MG63 (cell line): ENCODE results near the gene SHISA7. TPM values are rescaled to one million over a fixed set of nuclear protein-coding genes. Genes with fewer than 3 reads are reported as not detected.
A peak's percentile ranks its signal among the peaks of the same experiment; 100 is the strongest.
"Not testable (repeated sequence)": the region's sequence is repeated elsewhere in the genome, so short reads cannot be mapped to it uniquely, and the experiment has no call there.

Experiments used
- DNase-seq: peaks from one replicate; pipeline ENCODE4 v3.0.0-alpha.2; 2020
- H3K27me3 ChIP-seq: fragments of 250-450 bp; sonication (Bioruptor Pico); 2 replicates; pipeline ENCODE4 v1.5.1; 2020; ENCODE audit warnings: mild to moderate bottlenecking, moderate library complexity
- H3K36me3 ChIP-seq: fragments of 250-450 bp; sonication (Bioruptor Pico); 2 replicates; pipeline ENCODE4 v1.5.1; 2020; ENCODE audit warnings: mild to moderate bottlenecking, moderate library complexity
- H3K4me3 ChIP-seq: fragments of 250-450 bp; sonication (Bioruptor Pico); 2 replicates; pipeline ENCODE4 v1.5.1; 2020; ENCODE audit warnings: mild to moderate bottlenecking, moderate library complexity
- H3K9me3 ChIP-seq: fragments of 250-450 bp; sonication (Bioruptor Pico); 2 replicates; pipeline ENCODE4 v1.5.1; 2020; ENCODE audit warnings: mild to moderate bottlenecking, moderate library complexity
- total RNA-seq: library from RNA; depleted of rRNA; stranded (reverse); fragments of >200 nt; shearing (Covaris generic); gene quantifications from 2 replicates; pipeline ENCODE4 v1.2.3, GENCODE V29; 2014; ENCODE audit warnings: low replicate concordance

SHISA7 gene
- total RNA-seq, 1 experiment from 2014 or later, result not detected

- Histone ChIP-seq H3K9me3 (no peaks in the 10 kb centered on the region), H3K36me3 (no peaks in the 10 kb centered on the region), H3K4me3 (no peak overlapping the region), H3K27me3 (peaks cover 5% of the 10 kb centered on the region; the same call in 1 of the 2 replicates)
- DNase-seq, result no peak
Observed at GRCh38 chr19:55419624-55420236, 23.4 kb downstream of the SHISA7 start.

DNA sequence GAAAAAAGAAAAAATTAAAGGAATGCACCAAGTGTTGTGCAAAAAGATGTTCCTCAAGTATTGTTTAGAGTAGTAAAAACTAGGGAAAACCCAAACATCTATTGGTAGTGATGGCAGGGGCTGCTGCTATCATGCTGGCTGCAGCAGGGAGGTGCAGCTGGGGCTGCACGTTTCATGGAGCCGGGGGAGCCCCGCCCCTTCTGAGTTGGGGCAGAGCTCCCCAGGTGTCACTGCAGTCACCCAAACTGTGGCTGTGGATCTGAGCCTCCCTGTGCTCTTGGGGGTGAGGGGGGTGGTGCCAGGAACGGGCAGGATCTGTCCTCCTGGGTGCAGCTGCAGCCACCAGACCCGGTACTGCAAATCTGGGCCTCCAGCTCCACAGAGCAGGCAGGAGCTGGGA, 24.0 kb downstream of the SHISA7 start:
- no peaks in the 10 kb centered on the region for H3K36me3 ChIP-seq
- H3K4me3 ChIP-seq, result no peak overlapping the region
- DNase-seq, result no peak
- H3K27me3 ChIP-seq, result peaks cover 2% of the 10 kb centered on the region; the same call in 1 of the 2 replicates
- no peaks in the 10 kb centered on the region for H3K9me3 ChIP-seq

DNA sequence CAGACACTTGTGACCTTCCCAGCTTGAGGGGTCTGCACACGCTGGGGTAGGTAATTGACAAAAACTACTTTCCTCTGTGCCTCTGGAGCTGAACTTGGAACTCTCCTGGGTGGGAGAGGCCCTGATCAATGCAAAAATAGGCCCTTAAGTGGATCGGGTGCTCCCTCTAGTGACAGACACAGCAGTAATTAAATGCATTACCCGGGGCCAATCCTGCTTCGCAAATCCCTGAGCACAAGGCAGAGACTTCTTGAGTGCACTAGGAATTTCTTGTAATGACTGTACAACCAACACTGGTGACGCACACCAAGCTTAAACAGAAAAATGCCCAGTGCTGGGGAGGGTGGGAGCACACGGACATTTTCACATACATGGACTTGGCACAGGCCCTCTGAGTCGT, 24.9 kb downstream of the SHISA7 start:
- no peaks in the 10 kb centered on the region for H3K27me3 ChIP-seq
- no peak overlapping the region for H3K4me3 ChIP-seq
- DNase-seq, result peak; percentile 72
- no peaks in the 10 kb centered on the region for H3K36me3 ChIP-seq
- H3K9me3 ChIP-seq, result no peaks in the 10 kb centered on the region

GRCh38 chr19:55410168-55410567, 32.9 kb downstream of the SHISA7 start:
- Histone ChIP-seq H3K36me3 (peaks cover 20% of the 10 kb centered on the region), H3K27me3 (no peaks in the 10 kb centered on the region), H3K9me3 (no peaks in the 10 kb centered on the region), H3K4me3 (no peak overlapping the region)
- DNase-seq, result no peak

DNA sequence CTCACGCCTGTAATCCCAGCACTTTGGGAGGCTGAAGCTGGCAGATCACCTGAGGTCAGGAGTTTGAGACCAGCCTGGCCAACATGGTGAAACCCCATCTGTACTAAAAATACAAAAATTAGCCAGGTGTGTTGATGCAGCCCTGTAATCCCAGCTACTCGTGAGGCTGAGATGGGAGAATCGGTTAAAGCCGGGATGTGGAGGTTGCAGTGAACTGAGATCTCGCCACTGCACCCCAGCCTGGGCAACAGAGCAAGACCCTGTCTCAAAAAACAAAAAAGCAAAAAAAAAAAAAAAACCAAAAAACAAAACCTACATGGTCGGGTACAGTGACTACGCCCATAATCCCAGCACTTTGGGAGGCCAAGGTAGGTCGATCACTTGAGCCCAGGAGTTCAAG, 33.9 kb downstream of the SHISA7 start:
- not testable (repeated sequence) for H3K9me3 ChIP-seq, DNase-seq, H3K4me3 ChIP-seq, H3K27me3 ChIP-seq
- peaks cover 30% of the 10 kb centered on the region for H3K36me3 ChIP-seq

DNA sequence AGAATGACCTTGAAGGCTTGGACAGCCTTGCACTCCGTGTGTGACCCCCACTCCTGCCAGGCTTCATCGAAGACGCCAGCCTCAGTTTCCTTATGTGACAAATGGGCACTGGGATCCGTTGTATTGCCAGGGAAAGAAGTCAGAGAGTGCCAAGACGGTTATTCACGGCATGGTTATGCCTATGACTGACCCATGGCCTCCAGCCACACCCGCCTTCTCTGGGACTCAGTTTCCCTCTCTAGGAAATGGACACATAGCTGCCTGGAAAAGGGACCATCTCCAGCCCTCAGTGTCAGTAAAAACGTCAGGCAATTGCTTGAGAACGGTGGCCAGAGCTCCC, 34.6 kb downstream of the SHISA7 start:
- no peaks in the 10 kb centered on the region for H3K27me3 ChIP-seq
- H3K36me3 ChIP-seq, result peaks cover 37% of the 10 kb centered on the region
- H3K4me3 ChIP-seq, result peak overlapping the region; percentile 32
- no peaks in the 10 kb centered on the region for H3K9me3 ChIP-seq
- DNase-seq, result no peak

DNA sequence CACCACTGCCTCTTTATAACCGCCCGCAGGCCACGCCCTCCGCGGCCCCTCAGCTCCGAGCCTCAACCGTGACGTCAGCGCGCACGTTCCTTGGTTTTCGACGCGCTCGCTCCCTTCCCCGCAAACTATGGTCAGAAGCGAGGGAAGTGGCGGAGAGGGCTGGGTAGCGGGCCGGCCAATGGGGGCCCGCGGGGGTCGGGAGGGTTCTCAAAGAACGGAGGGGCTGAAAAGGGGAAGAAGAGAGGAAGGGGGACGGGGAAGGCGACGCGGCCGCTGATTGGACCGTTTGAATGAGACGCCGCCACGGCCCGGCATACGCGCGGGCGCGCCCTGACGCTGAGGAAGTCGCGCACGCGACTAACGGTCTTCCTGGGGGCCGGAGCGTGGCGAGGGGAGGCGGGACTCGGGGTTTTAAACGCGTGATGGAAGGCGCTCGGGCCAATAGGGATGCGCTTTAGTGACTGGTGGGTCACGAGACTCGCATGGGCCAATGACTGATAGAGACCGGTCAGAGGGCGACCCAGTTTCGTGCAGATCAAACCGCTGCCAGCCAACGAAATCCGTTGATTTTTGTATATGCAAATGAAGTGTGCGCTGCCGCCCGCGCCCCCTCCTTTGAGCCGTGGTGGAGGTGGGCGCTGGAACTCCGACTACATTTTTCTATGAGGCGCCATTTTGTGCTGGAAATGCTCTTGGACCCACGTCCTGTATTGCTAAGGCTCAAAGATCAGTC, 35.1 kb downstream of the SHISA7 start:
- Histone ChIP-seq H3K9me3 (no peaks in the 10 kb centered on the region), H3K27me3 (no peaks in the 10 kb centered on the region), H3K36me3 (peaks cover 42% of the 10 kb centered on the region), H3K4me3 (peak overlapping the region; percentile 98)
- peak; percentile 99 for DNase-seq

DNA sequence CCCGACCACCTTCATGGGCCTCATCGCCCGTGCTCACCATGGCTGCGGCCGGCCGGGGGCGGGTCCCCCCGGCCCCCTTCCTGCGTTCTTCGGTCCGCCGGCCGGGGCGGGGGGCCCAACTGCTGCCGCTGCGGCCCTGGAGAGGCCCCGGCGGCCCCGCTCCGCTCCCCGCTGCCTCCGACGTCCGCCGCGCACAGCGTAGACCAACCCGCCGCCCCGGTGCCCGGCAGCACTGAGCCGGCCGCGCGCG, 35.6 kb downstream of the SHISA7 start, which contains the start of gene UBE2S:
Gene UBE2S, minus strand, starts transcription at position 239 of the 250 bp plus-strand sequence. Its CDS starts 199 bp downstream, at position 40.
- not testable (repeated sequence) for DNase-seq, H3K27me3 ChIP-seq, H3K9me3 ChIP-seq
- Histone ChIP-seq H3K4me3 (peak within 1 kb of the TSS; percentile 98), H3K36me3 (peaks cover 47% of the 10 kb centered on the region)

DNA sequence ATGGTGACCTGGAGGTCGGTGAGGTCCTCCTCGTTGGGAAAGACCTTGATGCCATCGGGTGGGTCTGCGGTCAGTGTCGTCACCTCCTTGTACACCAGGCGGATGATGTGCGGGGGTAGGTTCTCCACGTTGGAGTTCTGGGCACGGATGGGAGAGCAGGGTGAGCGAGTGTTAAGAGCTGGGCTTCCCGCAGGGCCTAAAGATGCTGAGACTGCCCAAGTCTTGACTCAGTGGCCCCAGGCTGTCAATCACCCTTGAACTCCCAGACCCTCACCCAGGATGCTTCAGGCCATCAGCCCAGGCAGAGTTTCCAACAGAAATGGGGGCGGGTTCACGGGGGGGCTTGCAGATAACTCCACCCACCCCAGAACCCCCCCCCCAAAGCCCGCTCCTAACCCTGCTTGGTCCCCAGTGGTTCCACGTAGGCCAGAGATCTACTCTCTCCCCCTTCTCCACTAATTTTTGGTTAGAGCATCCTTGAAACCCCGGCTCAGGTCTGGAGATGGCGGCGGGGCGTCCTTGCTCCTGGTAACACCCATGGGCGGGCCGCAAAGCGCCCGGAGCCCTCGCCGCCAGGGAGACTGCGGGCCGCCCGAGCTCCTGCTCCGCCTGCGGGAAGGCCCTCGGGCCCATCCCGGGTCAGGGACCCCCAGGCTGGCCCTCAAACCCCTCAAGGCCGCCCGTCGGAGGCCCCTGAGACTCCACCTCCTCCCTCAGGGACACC, 36.1 kb downstream of the SHISA7 start:
- Histone ChIP-seq H3K27me3 (no peaks in the 10 kb centered on the region), H3K9me3 (no peaks in the 10 kb centered on the region), H3K36me3 (peaks cover 52% of the 10 kb centered on the region), H3K4me3 (peak overlapping the region; percentile 98)
- peak; percentile 48 for DNase-seq

DNA sequence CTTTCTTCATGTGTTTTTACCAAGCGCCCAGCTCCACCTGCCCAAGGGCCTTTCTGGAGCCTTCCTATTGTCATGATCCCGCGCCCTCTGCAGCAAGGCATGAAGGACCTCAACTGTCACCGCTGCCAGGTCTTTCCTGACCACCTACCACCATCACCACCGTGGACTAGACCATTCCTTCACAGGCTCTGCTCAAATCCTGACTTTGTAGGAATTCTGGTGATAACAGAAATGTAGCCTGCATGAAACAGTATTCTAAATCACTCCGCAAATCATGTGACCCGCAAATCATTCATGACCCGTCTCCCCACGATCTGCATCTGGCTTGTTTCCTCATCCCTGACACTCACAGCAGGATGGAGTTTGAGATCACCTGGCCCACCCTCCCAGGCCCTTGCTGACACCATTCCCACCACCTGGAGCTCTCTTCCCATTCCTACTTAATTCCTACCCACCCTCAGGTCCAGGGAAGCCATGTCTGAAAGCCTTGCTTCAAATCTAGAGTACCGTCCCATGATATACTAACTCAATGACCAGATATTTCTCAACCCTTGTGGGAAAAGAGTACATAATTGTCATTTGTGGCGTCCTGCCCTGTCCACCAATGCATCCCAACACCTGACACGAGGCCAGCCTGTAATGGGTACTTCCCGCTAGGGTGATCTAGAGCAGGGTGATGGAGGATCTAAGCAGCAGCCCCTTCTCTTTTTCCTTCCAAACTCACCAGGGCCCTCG, 36.8 kb downstream of the SHISA7 start:
- Histone ChIP-seq H3K36me3 (peaks cover 58% of the 10 kb centered on the region), H3K27me3 (no peaks in the 10 kb centered on the region), H3K9me3 (no peaks in the 10 kb centered on the region), H3K4me3 (peak overlapping the region; percentile 98)
- no peak for DNase-seq

GRCh38 chr19:55405638-55406037, 37.5 kb downstream of the SHISA7 start:
- Histone ChIP-seq H3K36me3 (peaks cover 64% of the 10 kb centered on the region), H3K9me3 (no peaks in the 10 kb centered on the region), H3K27me3 (no peaks in the 10 kb centered on the region), H3K4me3 (peak overlapping the region; percentile 98)
- no peak for DNase-seq

GRCh38 chr19:55402509-55402908, 40.6 kb downstream of the SHISA7 start:
- H3K4me3 ChIP-seq, result no peak overlapping the region
- no peak for DNase-seq

GRCh38 chr19:55401390-55401789, 41.7 kb downstream of the SHISA7 start:
- peaks cover 67% of the 10 kb centered on the region for H3K36me3 ChIP-seq
- not testable (repeated sequence) for H3K9me3 ChIP-seq, H3K27me3 ChIP-seq, DNase-seq, H3K4me3 ChIP-seq

More at GRCh38 chr19:55402509-55402908, 40.6 kb downstream of the SHISA7 start:
- Histone ChIP-seq H3K27me3 (no peaks in the 10 kb centered on the region), H3K36me3 (peaks cover 75% of the 10 kb centered on the region), H3K9me3 (no peaks in the 10 kb centered on the region)

DNA sequence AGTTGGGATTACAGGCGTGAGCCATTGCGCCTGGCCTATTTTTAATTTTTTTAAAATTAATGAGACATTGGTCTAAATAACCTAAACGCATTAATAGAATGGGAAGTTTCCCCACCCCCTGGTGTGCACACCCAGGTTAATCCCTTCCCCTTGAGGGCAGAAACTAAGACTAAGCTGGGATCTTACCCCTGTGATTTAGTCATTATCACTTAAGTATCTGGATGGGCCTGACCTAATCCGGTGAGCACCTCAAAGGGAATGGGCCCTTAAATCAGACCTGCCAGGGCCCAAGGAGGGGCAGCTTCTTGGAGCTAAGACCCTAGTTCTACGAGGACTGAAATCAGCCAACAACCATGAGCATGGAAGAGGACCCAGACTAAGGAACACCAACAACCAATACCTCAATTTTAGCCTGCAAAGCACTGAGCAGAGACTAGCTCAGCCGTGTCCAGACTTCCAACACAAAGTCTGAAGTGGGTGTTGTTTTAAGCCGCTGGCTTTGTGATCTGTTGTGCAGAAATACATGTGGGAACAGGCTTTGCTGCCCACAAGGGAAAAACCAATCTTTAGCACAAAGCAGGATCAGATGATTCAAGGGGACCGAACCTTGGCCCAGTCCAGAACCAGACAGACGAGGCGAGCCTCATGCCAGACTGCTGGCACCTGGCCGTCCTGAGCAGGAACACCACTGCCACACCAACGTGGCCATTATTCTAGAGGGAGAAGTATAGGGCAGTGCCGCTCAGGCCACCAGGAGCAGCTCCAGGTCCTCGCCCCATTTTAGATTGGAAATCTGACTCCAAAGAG, 42.6 kb downstream of the SHISA7 start:
- Histone ChIP-seq H3K9me3 (no peaks in the 10 kb centered on the region), H3K36me3 (peaks cover 58% of the 10 kb centered on the region), H3K4me3 (no peak overlapping the region), H3K27me3 (no peaks in the 10 kb centered on the region)
- DNase-seq, result no peak

- peaks cover 37% of the 10 kb centered on the region for H3K36me3 ChIP-seq
- no peaks in the 10 kb centered on the region for H3K9me3 ChIP-seq
- no peak overlapping the region for H3K4me3 ChIP-seq
- no peak for DNase-seq
- H3K27me3 ChIP-seq, result no peaks in the 10 kb centered on the region
Observed at GRCh38 chr19:55398200-55398925, 44.7 kb downstream of the SHISA7 start.
